ENCODE measurements around the gene C11orf58.

C11orf58 gene

GRCh38 chr11:16790486-16791190, 52.2 kb downstream of the C11orf58 start:
- Mint-ChIP-seq H3K4me1 (peaks cover 6% of the 10 kb centered on the region), H3K9me3 (no peaks in the 10 kb centered on the region), H3K4me3 (no peak overlapping the region), H3K27me3 (ENCODE audit: low read depth) (peaks cover 8% of the 10 kb centered on the region), H3K27ac (no peak overlapping the region), H3K36me3 (ENCODE audit: low read depth) (peaks cover 3% of the 10 kb centered on the region)
- no peak for TF ChIP-seq CTCF (IDR thresholded peaks at IDR 0.05; ENCODE audit: unreplicated experiment in 3 of 3)

GRCh38 chr11:16791191-16791961, 52.9 kb downstream of the C11orf58 start:
- no peak overlapping the region for H3K4me3 Mint-ChIP-seq
- no peak overlapping the region for H3K27ac Mint-ChIP-seq
- H3K4me1 Mint-ChIP-seq: peaks cover 6% of the 10 kb centered on the region
- TF ChIP-seq CTCF (IDR thresholded peaks at IDR 0.05; ENCODE audit: unreplicated experiment in 3 of 3): no peak
- no peaks in the 10 kb centered on the region for H3K9me3 Mint-ChIP-seq
- peaks cover 3% of the 10 kb centered on the region for H3K36me3 Mint-ChIP-seq (ENCODE audit: low read depth)
- peaks cover 4% of the 10 kb centered on the region for H3K27me3 Mint-ChIP-seq (ENCODE audit: low read depth)

GRCh38 chr11:16792426-16792825, 54.0 kb downstream of the C11orf58 start:
- peaks cover 4% of the 10 kb centered on the region for H3K27me3 Mint-ChIP-seq (ENCODE audit: low read depth)
- H3K27ac Mint-ChIP-seq: no peak overlapping the region
- H3K36me3 Mint-ChIP-seq (ENCODE audit: low read depth): peaks cover 3% of the 10 kb centered on the region
- H3K4me1 Mint-ChIP-seq: peaks cover 6% of the 10 kb centered on the region
- no peak for TF ChIP-seq CTCF (IDR thresholded peaks at IDR 0.05; ENCODE audit: unreplicated experiment in 3 of 3)
- H3K4me3 Mint-ChIP-seq: no peak overlapping the region
- no peaks in the 10 kb centered on the region for H3K9me3 Mint-ChIP-seq

- no peak overlapping the region for H3K4me3 Mint-ChIP-seq
- H3K36me3 Mint-ChIP-seq (ENCODE audit: low read depth): peaks cover 3% of the 10 kb centered on the region
- peaks cover 6% of the 10 kb centered on the region for H3K4me1 Mint-ChIP-seq
- no peak overlapping the region for H3K27ac Mint-ChIP-seq
- TF ChIP-seq CTCF (IDR thresholded peaks at IDR 0.05; ENCODE audit: unreplicated experiment in 3 of 3): no peak
- peaks cover 4% of the 10 kb centered on the region for H3K27me3 Mint-ChIP-seq (ENCODE audit: low read depth)
- no peaks in the 10 kb centered on the region for H3K9me3 Mint-ChIP-seq
Measured at GRCh38 chr11:16793009-16793408, 54.6 kb downstream of the C11orf58 start.

- H3K27me3 Mint-ChIP-seq (ENCODE audit: low read depth): peaks cover 4% of the 10 kb centered on the region
- peaks cover 6% of the 10 kb centered on the region for H3K4me1 Mint-ChIP-seq
- peaks cover 3% of the 10 kb centered on the region for H3K36me3 Mint-ChIP-seq (ENCODE audit: low read depth)
- H3K27ac Mint-ChIP-seq: no peak overlapping the region
- no peak for TF ChIP-seq CTCF (IDR thresholded peaks at IDR 0.05; ENCODE audit: unreplicated experiment in 3 of 3)
- no peak overlapping the region for H3K4me3 Mint-ChIP-seq
- H3K9me3 Mint-ChIP-seq: no peaks in the 10 kb centered on the region
Measured at GRCh38 chr11:16793511-16793910, 55.1 kb downstream of the C11orf58 start.
